HepG2 (cell line): Measurements from ENCODE around the gene RAD51D. TPM values are rescaled to one million over a fixed set of nuclear protein-coding genes. Genes with fewer than 3 reads are reported as not detected.

Source experiments
- AKNA ChIP-seq: sonication (generic); formaldehyde crosslinking; IDR thresholded peaks from 2 replicates; pipeline ENCODE4 v1.4.0; 2020; ENCODE audit warnings: missing genetic modification reagents, borderline replicate concordance
- ASH2L ChIP-seq: fragments of 300-600, 200-600 bp; sonication (generic); IDR thresholded peaks from 2 replicates; pipeline ENCODE4 v1.7.0; 2017; ENCODE audit warnings: low read depth, mild to moderate bottlenecking, moderate library complexity, mixed read lengths, low read length; ENCODE audit not compliant: insufficient read length
- ATAD3A ChIP-seq: sonication (generic); formaldehyde crosslinking; IDR thresholded peaks from 2 replicates; pipeline ENCODE4 v1.4.0; 2020; ENCODE audit warnings: missing genetic modification reagents
- ELF1 ChIP-seq: sonication (generic); formaldehyde crosslinking; IDR thresholded peaks from 2 replicates; pipeline ENCODE4 v1.4.0; 2020; ENCODE audit warnings: missing genetic modification reagents
- EP300 ChIP-seq, 3 experiments: sonication (generic) in 1 of 3; formaldehyde crosslinking in 1 of 3; IDR thresholded peaks; 2 replicates each; pipeline versions ENCODE4 v1.5.1 to v1.6.1; 2011 to 2020; ENCODE audit warnings: low read depth in 2 of 3, low read length in 2 of 3, borderline replicate concordance in 1 of 3, improper control_type of control experiment in 1 of 3, mild to moderate bottlenecking in 1 of 3, missing genetic modification reagents in 1 of 3, moderate library complexity in 1 of 3
- KDM4B ChIP-seq: sonication (generic); formaldehyde crosslinking; IDR thresholded peaks from 2 replicates; pipeline ENCODE4 v1.4.0; 2020; ENCODE audit warnings: missing genetic modification reagents
- MAZ ChIP-seq, 2 experiments: sonication (generic) in 1 of 2; formaldehyde crosslinking in 1 of 2; IDR thresholded peaks; 2 replicates each; pipeline versions ENCODE4 v1.5.0 to v1.6.1; 2012 to 2020; ENCODE audit warnings: low read depth in 2 of 2, mild to moderate bottlenecking in 2 of 2, borderline replicate concordance in 1 of 2, improper control_type of control experiment in 1 of 2, low read length in 1 of 2, missing genetic modification reagents in 1 of 2, moderate library complexity in 1 of 2
- MEIS1 ChIP-seq: sonication (generic); formaldehyde crosslinking; IDR thresholded peaks from 2 replicates; pipeline ENCODE4 v1.9.0; 2021; ENCODE audit warnings: mild to moderate bottlenecking, missing genetic modification reagents, moderate library complexity, borderline replicate concordance
- MEIS2 ChIP-seq: sonication (generic); formaldehyde crosslinking; IDR thresholded peaks from 2 replicates; pipeline ENCODE4 v1.9.0; 2021; ENCODE audit warnings: mild to moderate bottlenecking, missing genetic modification reagents
- NKX3-1 ChIP-seq: sonication (generic); formaldehyde crosslinking; IDR thresholded peaks from 2 replicates; pipeline ENCODE4 v1.5.0; 2020; ENCODE audit warnings: missing genetic modification reagents
- NR2F6 ChIP-seq, 2 experiments: IDR thresholded peaks; 2 replicates each; pipeline ENCODE4 v1.6.1; 2016; ENCODE audit warnings: antibody characterized with exemption in 1 of 2, mild to moderate bottlenecking in 1 of 2
- PHF5A ChIP-seq: IDR thresholded peaks from one replicate; pipeline ENCODE4 v1.6.1; 2018; ENCODE audit warnings: low read depth, missing genetic modification reagents; ENCODE audit not compliant: unreplicated experiment
- RFXANK ChIP-seq: IDR thresholded peaks from 2 replicates; pipeline ENCODE4 v1.6.1; 2016
- SNRNP70 ChIP-seq: fragments of 200-400 bp; formaldehyde crosslinking; IDR thresholded peaks from 2 replicates; pipeline ENCODE4 v1.6.1; 2017; ENCODE audit warnings: mild to moderate bottlenecking, low read depth, low read length, moderate library complexity
- SRSF1 ChIP-seq: fragments of 200-400 bp; formaldehyde crosslinking; optimal IDR thresholded peaks from 2 replicates; pipeline ENCODE3; 2017; ENCODE audit warnings: mild to moderate bottlenecking, low read depth, low read length, moderate library complexity
- ZFP41 ChIP-seq: sonication (generic); formaldehyde crosslinking; IDR thresholded peaks from 2 replicates; pipeline ENCODE4 v1.4.0; 2020; ENCODE audit warnings: mild to moderate bottlenecking, missing genetic modification reagents, borderline replicate concordance
- ZNF205 ChIP-seq: IDR thresholded peaks from 2 replicates; pipeline ENCODE4 v1.6.1; 2018; ENCODE audit warnings: missing biosample characterization, missing genetic modification reagents
- ZNF543 ChIP-seq: sonication (generic); formaldehyde crosslinking; IDR thresholded peaks from 2 replicates; pipeline ENCODE4 v1.4.0; 2020; ENCODE audit warnings: mild to moderate bottlenecking, missing genetic modification reagents
- ZNF556 ChIP-seq: sonication (generic); formaldehyde crosslinking; IDR thresholded peaks from 2 replicates; pipeline ENCODE4 v1.4.0; 2020; ENCODE audit warnings: mild to moderate bottlenecking, missing genetic modification reagents, borderline replicate concordance
- ZNF569 ChIP-seq: sonication (generic); formaldehyde crosslinking; IDR thresholded peaks from 2 replicates; pipeline ENCODE4 v1.5.0; 2020; ENCODE audit warnings: mild to moderate bottlenecking, missing genetic modification reagents, moderate library complexity, borderline replicate concordance
- ZNF878 ChIP-seq: sonication (generic); formaldehyde crosslinking; IDR thresholded peaks from 2 replicates; pipeline ENCODE4 v1.8.1; 2023; ENCODE audit warnings: mild to moderate bottlenecking, missing genetic modification reagents, moderate library complexity
- polyA plus RNA-seq, 8 experiments: library from polyadenylated mRNA; depleted of rRNA in 3 of 8; stranded (reverse) in 7 of 8; unstranded in 1 of 8; fragments of >200 nt; fragmentation: Illumina TruSeq in 4 of 8; extraction: Trizol in 4 of 8; gene quantifications; 2 replicates each; pipeline versions ENCODE4 v1.2.1 to v1.2.3, GENCODE V29; 2011 to 2016; ENCODE audit warnings: low read depth in 4 of 8, missing spikeins in 1 of 8, mixed read lengths in 1 of 8; ENCODE audit not compliant: insufficient read depth in 1 of 8
- total RNA-seq, 5 experiments: library from RNA; depleted of rRNA; stranded (reverse); fragments of >200 nt; fragmentation: Illumina TruSeq; extraction: Trizol; gene quantifications; 2 replicates each; pipeline ENCODE4 v1.2.3, GENCODE V29; 2016; ENCODE audit warnings: low read depth in 1 of 5
- TF ChIP-seq, protein P1 (sequence below): sonication (generic); formaldehyde crosslinking; IDR thresholded peaks from 2 replicates; pipeline ENCODE4 v1.4.0; 2020; ENCODE audit warnings: missing genetic modification reagents

RAD51D gene
- total and polyA plus RNA-seq, 2 of the 13 experiments (the other 11 are each of a cell fraction or from before 2014, with no cell fraction given), result 6.7 to 13.1 TPM

- TF ChIP-seq, protein P1, sequence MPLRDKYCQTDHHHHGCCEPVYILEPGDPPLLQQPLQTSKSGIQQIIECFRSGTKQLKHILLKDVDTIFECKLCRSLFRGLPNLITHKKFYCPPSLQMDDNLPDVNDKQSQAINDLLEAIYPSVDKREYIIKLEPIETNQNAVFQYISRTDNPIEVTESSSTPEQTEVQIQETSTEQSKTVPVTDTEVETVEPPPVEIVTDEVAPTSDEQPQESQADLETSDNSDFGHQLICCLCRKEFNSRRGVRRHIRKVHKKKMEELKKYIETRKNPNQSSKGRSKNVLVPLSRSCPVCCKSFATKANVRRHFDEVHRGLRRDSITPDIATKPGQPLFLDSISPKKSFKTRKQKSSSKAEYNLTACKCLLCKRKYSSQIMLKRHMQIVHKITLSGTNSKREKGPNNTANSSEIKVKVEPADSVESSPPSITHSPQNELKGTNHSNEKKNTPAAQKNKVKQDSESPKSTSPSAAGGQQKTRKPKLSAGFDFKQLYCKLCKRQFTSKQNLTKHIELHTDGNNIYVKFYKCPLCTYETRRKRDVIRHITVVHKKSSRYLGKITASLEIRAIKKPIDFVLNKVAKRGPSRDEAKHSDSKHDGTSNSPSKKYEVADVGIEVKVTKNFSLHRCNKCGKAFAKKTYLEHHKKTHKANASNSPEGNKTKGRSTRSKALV (CRISPR knock-in tag), result no peak; the same call in 1 of the 2 replicates
- TF ChIP-seq ZNF205 (CRISPR knock-in tag), result no peak
- no peak for TF ChIP-seq EP300 (IDR thresholded peaks at IDR 0.05; ENCODE audit: low read depth in 2 of 2, low read length in 2 of 2)
- TF ChIP-seq EP300 (CRISPR knock-in tag; IDR thresholded peaks at IDR 0.05; ENCODE audit: borderline replicate concordance), result no peak
- TF ChIP-seq KDM4B (CRISPR knock-in tag), result no peak
- no peak for TF ChIP-seq NR2F6 (IDR thresholded peaks at IDR 0.05)
- TF ChIP-seq NR2F6 (CRISPR knock-in tag; IDR thresholded peaks at IDR 0.05), result 0 out of 2 replicates have a peak, but pooled peaks have one; percentile 7
- no peak for TF ChIP-seq ZNF878 (CRISPR knock-in tag)
- peak; percentile 17; the same call in 1 of the 2 replicates for TF ChIP-seq MEIS2 (CRISPR knock-in tag)
- TF ChIP-seq SNRNP70, result no peak
- TF ChIP-seq ASH2L, result peak; percentile 63
- no peak for TF ChIP-seq NKX3-1 (CRISPR knock-in tag)
- no peak for TF ChIP-seq ATAD3A (CRISPR knock-in tag)
- no peak for TF ChIP-seq AKNA (CRISPR knock-in tag)
- no peak for TF ChIP-seq PHF5A
- no peak for TF ChIP-seq ZFP41
- no peak for TF ChIP-seq ZNF569 (CRISPR knock-in tag)
- no peak for TF ChIP-seq SRSF1
- TF ChIP-seq ZNF543, result peak; percentile 45; the same call in 1 of the 2 replicates
- no peak; the same call in 1 of the 2 replicates for TF ChIP-seq ZNF556 (CRISPR knock-in tag)
- TF ChIP-seq RFXANK (CRISPR knock-in tag), result no peak
- TF ChIP-seq ELF1, result peak; percentile 83
- TF ChIP-seq MAZ (IDR thresholded peaks at IDR 0.05; ENCODE audit: borderline replicate concordance, low read depth, low read length), result peak; percentile 58
- peak; percentile 82 for TF ChIP-seq MAZ (CRISPR knock-in tag; IDR thresholded peaks at IDR 0.05; ENCODE audit: low read depth)
- peak; percentile 37; the same call in 1 of the 2 replicates for TF ChIP-seq MEIS1 (CRISPR knock-in tag)
Measured at GRCh38 chr17:35119370-35120165, at the start of gene RAD51D (continued).
